GM21367 (cell line): ENCODE data around the gene ZNF536.
"Not testable (repeated sequence)": the region's sequence is repeated elsewhere in the genome, so short reads cannot be mapped to it uniquely, and the experiment has no call there.

Experiments used
- ATAC-seq: cut with Tn5 transposase; IDR thresholded peaks from one replicate; pipeline ENCODE4 v1.9.1; 2021; ENCODE audit not compliant: unreplicated experiment

ZNF536 gene

GRCh38 chr19:30340771-30341561 is 31.2 kb upstream of the ZNF536 start:
- ATAC-seq: no peak

- no peak for ATAC-seq
These were observed 30.5 kb upstream of the ZNF536 start for GRCh38 chr19:30341611-30342201.

GRCh38 chr19:30342901-30343300 is 29.3 kb upstream of the ZNF536 start:
- ATAC-seq: no peak

GRCh38 chr19:30344446-30345425 is 27.4 kb upstream of the ZNF536 start:
- no peak for ATAC-seq

GRCh38 chr19:30345686-30346085 is 26.5 kb upstream of the ZNF536 start:
- no peak for ATAC-seq

- not testable (repeated sequence) for ATAC-seq
These were observed 25.7 kb upstream of the ZNF536 start for GRCh38 chr19:30346468-30346867.

GRCh38 chr19:30349131-30349730 is 23.0 kb upstream of the ZNF536 start:
- ATAC-seq: no peak

GRCh38 chr19:30350692-30351663 is 21.2 kb upstream of the ZNF536 start:
- ATAC-seq: no peak

- ATAC-seq: no peak
These were observed 20.4 kb upstream of the ZNF536 start for GRCh38 chr19:30351774-30352173.

GRCh38 chr19:30353394-30353945 is 18.7 kb upstream of the ZNF536 start:
- ATAC-seq: no peak

- no peak for ATAC-seq
These were observed 16.6 kb upstream of the ZNF536 start for GRCh38 chr19:30355586-30355985.

- no peak for ATAC-seq
These were observed 15.1 kb upstream of the ZNF536 start for GRCh38 chr19:30356951-30357579.

- ATAC-seq: no peak
These were observed 14.6 kb upstream of the ZNF536 start for GRCh38 chr19:30357580-30357954.

- no peak for ATAC-seq
These were observed 13.9 kb upstream of the ZNF536 start for GRCh38 chr19:30358319-30358718.

- no peak for ATAC-seq
These were observed 13.2 kb upstream of the ZNF536 start for GRCh38 chr19:30358821-30359580.

- ATAC-seq: no peak
These were observed 12.2 kb upstream of the ZNF536 start for GRCh38 chr19:30359936-30360335.

- ATAC-seq: no peak
These were observed 11.6 kb upstream of the ZNF536 start for GRCh38 chr19:30360376-30361106.

- ATAC-seq: no peak
These were observed 11.1 kb upstream of the ZNF536 start for GRCh38 chr19:30361107-30361447.
